HCT116 (cell line): ENCODE results near the gene SIVA1. TPM values are rescaled to one million over a fixed set of nuclear protein-coding genes. Genes with fewer than 3 reads are reported as not detected.

Experiments used
- ATAC-seq: fragments of 200-7000 bp; cut with Tn5 transposase; 2 replicates; pipeline ENCODE4 v1.9.1; 2020; ENCODE audit warnings: mild to moderate bottlenecking, moderate library complexity
- BruUV-seq: library from RNA; stranded (reverse); fragments of 400-500 nt; replicated peaks from 2 replicates; lab custom pipeline; 2021; lab: Mats Ljungman, UMichigan
- CTCF ChIA-PET: fragments of 300-600 bp; sonication (Branson Sonifier 250); formaldehyde crosslinking; loops from one replicate; lab custom pipeline; 2021; ENCODE audit warnings: antibody characterized with exemption; lab: Charles Lee
- POLR2A ChIA-PET: fragments of 300-600, 350-600 bp; sonication (Branson Sonifier 250); formaldehyde crosslinking; loops from one replicate; lab custom pipeline; 2021; ENCODE audit warnings: antibody characterized with exemption; lab: Charles Lee
- RAD21 ChIA-PET, 2 experiments: fragments of 300-600 bp; sonication (Branson Sonifier 250); formaldehyde crosslinking; loops; one replicate each; lab custom pipeline; 2023; ENCODE audit warnings: low total read pairs in 2 of 2; ENCODE audit not compliant: uncharacterized antibody in 2 of 2, unreplicated experiment in 2 of 2, low non-redundant PET in 1 of 2; lab: Charles Lee
- DNase-seq: peaks from one replicate; pipeline ENCODE4 v3.0.0-alpha.2; 2010; ENCODE audit warnings: low read depth, low spot score
- H2AFZ ChIP-seq: fragments of 200-600 bp; shearing (Covaris generic), sonication (generic); 2 replicates; pipeline ENCODE4 v1.6.1; 2017; ENCODE audit warnings: low read depth, mixed run types, mixed read lengths, antibody characterized with exemption, low read length; ENCODE audit not compliant: poor library complexity, severe bottlenecking
- H3K27ac ChIP-seq: 2 replicates; pipeline ENCODE4 v1.5.1; 2012; ENCODE audit warnings: low read depth, low read length
- H3K27me3 ChIP-seq: fragments of 200-600 bp; sonication (generic); 2 replicates; pipeline ENCODE4 v1.6.1; 2016; ENCODE audit warnings: mixed run types, low read length, mixed read lengths; ENCODE audit not compliant: insufficient read depth
- H3K36me3 ChIP-seq, 2 experiments: fragments of 200-500 bp in 1 of 2; fragments of 200-600 bp in 1 of 2; sonication (Bioruptor generic) in 1 of 2; sonication (generic) in 1 of 2; 2 replicates each; pipeline versions ENCODE4 v1.5.1 to v1.6.1; 2014 to 2016; ENCODE audit warnings: low read length in 2 of 2, inconsistent platforms in 1 of 2, mixed read lengths in 1 of 2, mixed run types in 1 of 2; ENCODE audit not compliant: insufficient read depth in 2 of 2, control insufficient read depth in 1 of 2
- H3K4me1 ChIP-seq, 2 experiments: fragments of 200-600 bp in 1 of 2; sonication (generic) in 1 of 2; 2 replicates each; pipeline versions ENCODE4 v1.5.1 to v1.6.1; 2012 to 2017; ENCODE audit warnings: low read length in 2 of 2, inconsistent platforms in 1 of 2, mild to moderate bottlenecking in 1 of 2, mixed read lengths in 1 of 2, mixed run types in 1 of 2, moderate library complexity in 1 of 2; ENCODE audit not compliant: insufficient read depth in 2 of 2, control insufficient read depth in 1 of 2
- H3K4me2 ChIP-seq: fragments of 200-600 bp; sonication (generic); 2 replicates; pipeline ENCODE4 v1.6.1; 2017; ENCODE audit warnings: mixed run types, low read length, mixed read lengths
- H3K4me3 ChIP-seq, 2 experiments: fragments of 200-600 bp in 1 of 2; sonication (generic) in 1 of 2; replicated peaks in 1 of 2; 2 replicates each; pipeline ENCODE4 v1.5.1; 2011 to 2016; ENCODE audit warnings: low read length in 2 of 2, control low read depth in 1 of 2, low read depth in 1 of 2, mild to moderate bottlenecking in 1 of 2, mixed read lengths in 1 of 2, mixed run types in 1 of 2
- H3K79me2 ChIP-seq: fragments of 200-600 bp; sonication (generic); 2 replicates; pipeline ENCODE4 v1.6.1; 2017; ENCODE audit warnings: mild to moderate bottlenecking, mixed run types, low read length, moderate library complexity, mixed read lengths; ENCODE audit not compliant: insufficient read depth
- H3K9ac ChIP-seq: fragments of 200-600 bp; sonication (generic); 2 replicates; pipeline ENCODE4 v1.6.1; 2016; ENCODE audit warnings: low read length, mixed read lengths
- H3K9me2 ChIP-seq: fragments of 200-600 bp; sonication (generic), shearing (Covaris generic); 2 replicates; pipeline ENCODE4 v1.6.1; 2017; ENCODE audit warnings: mixed run types, mild to moderate bottlenecking, moderate library complexity; ENCODE audit not compliant: insufficient read depth
- H3K9me3 ChIP-seq, 2 experiments: fragments of 200-500 bp in 1 of 2; fragments of 200-600 bp in 1 of 2; sonication (Bioruptor generic) in 1 of 2; sonication (generic) in 1 of 2; 2 replicates each; pipeline ENCODE4 v1.6.1; 2014 to 2017; ENCODE audit warnings: low read length in 2 of 2, mixed read lengths in 2 of 2, inconsistent platforms in 1 of 2, low read depth in 1 of 2, mild to moderate bottlenecking in 1 of 2, mixed run types in 1 of 2, moderate library complexity in 1 of 2; ENCODE audit not compliant: control insufficient read depth in 1 of 2, insufficient read depth in 1 of 2
- H4K20me1 ChIP-seq: fragments of 200-600 bp; sonication (generic), shearing (Covaris generic); 2 replicates; pipeline ENCODE4 v1.6.1; 2017; ENCODE audit warnings: mixed run types, mild to moderate bottlenecking, moderate library complexity; ENCODE audit not compliant: insufficient read depth
- ATF3 ChIP-seq: IDR thresholded peaks from 2 replicates; pipeline ENCODE4 v1.6.1; 2012
- CEBPB ChIP-seq: IDR thresholded peaks from 2 replicates; pipeline ENCODE4 v1.6.1; 2012; ENCODE audit warnings: low read depth
- EGR1 ChIP-seq: IDR thresholded peaks from 2 replicates; pipeline ENCODE4 v1.6.1; 2012; ENCODE audit warnings: low read depth
- ELF1 ChIP-seq: IDR thresholded peaks from 2 replicates; pipeline ENCODE4 v1.6.1; 2012; ENCODE audit warnings: low read depth, borderline replicate concordance
- EZH2 ChIP-seq: fragments of 200-600 bp; sonication (generic); IDR thresholded peaks from 2 replicates; pipeline ENCODE4 v1.6.1; 2017; ENCODE audit warnings: antibody characterized with exemption, mixed run types
- POLR2A ChIP-seq: IDR thresholded peaks from 2 replicates; pipeline ENCODE4 v1.7.0; 2011; ENCODE audit warnings: borderline replicate concordance; ENCODE audit not compliant: insufficient read depth, insufficient read length; ENCODE audit errors: extremely low read depth
- POLR2AphosphoS5 ChIP-seq: IDR thresholded peaks from 2 replicates; pipeline ENCODE4 v1.6.1; 2011; ENCODE audit warnings: mild to moderate bottlenecking, low read depth, low read length, moderate library complexity
- SIN3A ChIP-seq: IDR thresholded peaks from 2 replicates; pipeline ENCODE4 v1.6.1; 2012; ENCODE audit warnings: low read depth
- SP1 ChIP-seq: IDR thresholded peaks from 2 replicates; pipeline ENCODE4 v1.6.1; 2012; ENCODE audit warnings: low read depth
- SRF ChIP-seq: IDR thresholded peaks from 2 replicates; pipeline ENCODE4 v1.6.1; 2012; ENCODE audit warnings: low read depth
- ZFX ChIP-seq: fragments of 450-650 bp; IDR thresholded peaks from 2 replicates; pipeline ENCODE4 v1.6.1; 2017
- ZNF274 ChIP-seq: fragments of 200-500 bp; sonication (Bioruptor generic); IDR thresholded peaks from 2 replicates; pipeline ENCODE4 v1.6.1; 2014; ENCODE audit warnings: mild to moderate bottlenecking, low read depth, low read length, inconsistent platforms
- intact Hi-C: fragments of 100-400 bp; cut with micrococcal nuclease; formaldehyde crosslinking; loops from 2 replicates; pipeline ENCODE4 v1.10.0; 2022
- total RNA-seq: library from RNA; stranded (reverse); gene quantifications from one replicate; pipeline ENCODE4 v1.2.1, GENCODE V29; 2021; ENCODE audit not compliant: unreplicated experiment
- TF ChIP-seq, protein P1 (sequence below), 3 experiments: fragments of 200-600 bp in 1 of 3; sonication (generic) in 1 of 3; IDR thresholded peaks in 2 of 3; conservative IDR thresholded peaks in 1 of 3; 2 replicates each; pipeline ENCODE4 v1.5.1; 2012 to 2017; ENCODE audit warnings: low read depth in 2 of 3, low read length in 2 of 3, antibody characterized with exemption in 1 of 3, borderline replicate concordance in 1 of 3, control low read depth in 1 of 3, mild to moderate bottlenecking in 1 of 3, mixed read lengths in 1 of 3, mixed run types in 1 of 3, moderate library complexity in 1 of 3; ENCODE audit not compliant: insufficient read depth in 1 of 3
- TF ChIP-seq, protein P2 (sequence below): IDR thresholded peaks from 2 replicates; pipeline ENCODE4 v1.6.1; 2012; ENCODE audit warnings: low read depth

The SIVA1 gene
- total RNA-seq, 1 experiment from 2014 or later: 141 TPM

GRCh38 chr14:104732355-104732804 lies 20.6 kb upstream of the SIVA1 start:
- Histone ChIP-seq H4K20me1 (no peaks in the 10 kb centered on the region), H3K9ac (peak overlapping the region; percentile 16; the same call in 1 of the 2 replicates), H3K9me2 (no peaks in the 10 kb centered on the region), H3K79me2 (no peaks in the 10 kb centered on the region), H3K4me1 (peaks cover 18 to 19% of the 10 kb centered on the region in 2 experiments), H3K27me3 (no peaks in the 10 kb centered on the region), H3K36me3 (no peaks in the 10 kb centered on the region), H3K4me2 (peak overlapping the region; percentile 38), H3K27ac (peak overlapping the region; percentile 42; the same call in 1 of the 2 replicates), H3K4me3 (no peak overlapping the region)
- DNase-seq (no peak), ATAC-seq (peak; percentile 39)
- no TSS peak for BruUV-seq
- ChIA-PET POLR2A (no interaction called here), RAD21 (no interaction called here), CTCF (no interaction called here)
- TF ChIP-seq ATF3: no peak
- 0 out of 2 replicates have a peak, but pooled peaks have one; percentile 23 for TF ChIP-seq POLR2AphosphoS5
- TF ChIP-seq, all 23 proteins: peak for 1
- Histone ChIP-seq H2AFZ (no peak overlapping the region), H3K9me3 (no peaks in the 10 kb centered on the region)
- intact Hi-C loops: no loop called here

DNA sequence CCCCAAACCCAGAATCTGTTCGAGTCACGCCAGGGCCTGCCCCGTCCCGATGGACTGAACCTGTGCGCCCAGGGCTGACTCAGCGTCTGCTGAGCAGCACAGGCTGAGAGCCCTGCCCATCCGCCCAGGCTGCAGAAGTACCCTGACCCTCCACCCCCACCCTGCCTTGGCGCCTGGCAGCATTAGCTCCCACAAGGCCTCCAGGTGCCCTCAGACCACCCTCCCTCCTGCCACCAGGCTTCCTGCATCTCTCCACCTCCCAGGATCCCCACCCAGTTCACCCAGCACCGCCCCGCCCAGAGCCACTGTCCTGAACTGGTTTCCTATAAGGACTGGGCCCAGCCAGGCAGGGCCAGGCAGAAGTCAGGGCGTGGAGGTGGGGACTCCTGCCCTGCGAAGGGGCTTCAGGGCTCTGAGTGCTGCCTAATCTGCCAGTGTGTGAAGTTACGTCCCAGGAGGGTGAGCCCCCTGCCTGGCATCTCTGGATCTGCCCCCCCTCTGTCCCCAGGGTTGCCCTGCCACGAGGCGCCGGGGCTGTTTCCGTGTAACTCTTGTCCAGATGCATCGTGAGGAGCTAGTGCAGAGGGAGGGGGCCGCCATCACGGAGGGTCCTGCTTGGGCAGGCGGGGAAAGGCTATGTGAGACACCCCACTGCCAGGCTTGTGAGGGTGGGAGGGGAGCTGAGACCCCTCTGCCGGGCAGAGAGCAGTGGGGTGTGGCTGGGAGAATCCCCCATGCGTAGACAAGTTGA lies 19.8 kb upstream of the SIVA1 start:
- H3K27ac ChIP-seq: peak overlapping the region; percentile 42; the same call in 1 of the 2 replicates
- DNase-seq (no peak), ATAC-seq (peak; percentile 36; the same call in 1 of the 2 replicates)
- H3K36me3 ChIP-seq: no peaks in the 10 kb centered on the region
- ChIA-PET RAD21 (no interaction called here), POLR2A (no interaction called here), CTCF (no interaction called here)
- peak overlapping the region; percentile 16; the same call in 1 of the 2 replicates for H3K9ac ChIP-seq
- H4K20me1 ChIP-seq: no peaks in the 10 kb centered on the region
- intact Hi-C loops: no loop called here
- H3K9me3 ChIP-seq: no peaks in the 10 kb centered on the region
- BruUV-seq: no TSS peak
- H3K27me3 ChIP-seq: no peaks in the 10 kb centered on the region
- H3K4me1 ChIP-seq: peaks cover 18 to 19% of the 10 kb centered on the region in 2 experiments
- H3K79me2 ChIP-seq: no peaks in the 10 kb centered on the region
- H3K4me3 ChIP-seq: no peak overlapping the region
- no peak overlapping the region for H2AFZ ChIP-seq
- peak overlapping the region; percentile 38 for H3K4me2 ChIP-seq
- H3K9me2 ChIP-seq: no peaks in the 10 kb centered on the region
- TF ChIP-seq SRF: no peak
- no peak for TF ChIP-seq POLR2AphosphoS5
- TF ChIP-seq SP1: no peak
- TF ChIP-seq, protein P1, sequence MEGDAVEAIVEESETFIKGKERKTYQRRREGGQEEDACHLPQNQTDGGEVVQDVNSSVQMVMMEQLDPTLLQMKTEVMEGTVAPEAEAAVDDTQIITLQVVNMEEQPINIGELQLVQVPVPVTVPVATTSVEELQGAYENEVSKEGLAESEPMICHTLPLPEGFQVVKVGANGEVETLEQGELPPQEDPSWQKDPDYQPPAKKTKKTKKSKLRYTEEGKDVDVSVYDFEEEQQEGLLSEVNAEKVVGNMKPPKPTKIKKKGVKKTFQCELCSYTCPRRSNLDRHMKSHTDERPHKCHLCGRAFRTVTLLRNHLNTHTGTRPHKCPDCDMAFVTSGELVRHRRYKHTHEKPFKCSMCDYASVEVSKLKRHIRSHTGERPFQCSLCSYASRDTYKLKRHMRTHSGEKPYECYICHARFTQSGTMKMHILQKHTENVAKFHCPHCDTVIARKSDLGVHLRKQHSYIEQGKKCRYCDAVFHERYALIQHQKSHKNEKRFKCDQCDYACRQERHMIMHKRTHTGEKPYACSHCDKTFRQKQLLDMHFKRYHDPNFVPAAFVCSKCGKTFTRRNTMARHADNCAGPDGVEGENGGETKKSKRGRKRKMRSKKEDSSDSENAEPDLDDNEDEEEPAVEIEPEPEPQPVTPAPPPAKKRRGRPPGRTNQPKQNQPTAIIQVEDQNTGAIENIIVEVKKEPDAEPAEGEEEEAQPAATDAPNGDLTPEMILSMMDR (IDR thresholded peaks at IDR 0.05 in 2 of 3, conservative IDR thresholded peaks at IDR 0.05 in 1 of 3; ENCODE audit: borderline replicate concordance in 1 of 3, insufficient read depth in 1 of 3, low read depth in 2 of 3, low read length in 2 of 3): no peak
- TF ChIP-seq EZH2: no peak
- TF ChIP-seq SIN3A: no peak
- TF ChIP-seq CEBPB: no peak
- no peak for TF ChIP-seq ELF1
- no peak for TF ChIP-seq ZNF274
- TF ChIP-seq, protein P2, sequence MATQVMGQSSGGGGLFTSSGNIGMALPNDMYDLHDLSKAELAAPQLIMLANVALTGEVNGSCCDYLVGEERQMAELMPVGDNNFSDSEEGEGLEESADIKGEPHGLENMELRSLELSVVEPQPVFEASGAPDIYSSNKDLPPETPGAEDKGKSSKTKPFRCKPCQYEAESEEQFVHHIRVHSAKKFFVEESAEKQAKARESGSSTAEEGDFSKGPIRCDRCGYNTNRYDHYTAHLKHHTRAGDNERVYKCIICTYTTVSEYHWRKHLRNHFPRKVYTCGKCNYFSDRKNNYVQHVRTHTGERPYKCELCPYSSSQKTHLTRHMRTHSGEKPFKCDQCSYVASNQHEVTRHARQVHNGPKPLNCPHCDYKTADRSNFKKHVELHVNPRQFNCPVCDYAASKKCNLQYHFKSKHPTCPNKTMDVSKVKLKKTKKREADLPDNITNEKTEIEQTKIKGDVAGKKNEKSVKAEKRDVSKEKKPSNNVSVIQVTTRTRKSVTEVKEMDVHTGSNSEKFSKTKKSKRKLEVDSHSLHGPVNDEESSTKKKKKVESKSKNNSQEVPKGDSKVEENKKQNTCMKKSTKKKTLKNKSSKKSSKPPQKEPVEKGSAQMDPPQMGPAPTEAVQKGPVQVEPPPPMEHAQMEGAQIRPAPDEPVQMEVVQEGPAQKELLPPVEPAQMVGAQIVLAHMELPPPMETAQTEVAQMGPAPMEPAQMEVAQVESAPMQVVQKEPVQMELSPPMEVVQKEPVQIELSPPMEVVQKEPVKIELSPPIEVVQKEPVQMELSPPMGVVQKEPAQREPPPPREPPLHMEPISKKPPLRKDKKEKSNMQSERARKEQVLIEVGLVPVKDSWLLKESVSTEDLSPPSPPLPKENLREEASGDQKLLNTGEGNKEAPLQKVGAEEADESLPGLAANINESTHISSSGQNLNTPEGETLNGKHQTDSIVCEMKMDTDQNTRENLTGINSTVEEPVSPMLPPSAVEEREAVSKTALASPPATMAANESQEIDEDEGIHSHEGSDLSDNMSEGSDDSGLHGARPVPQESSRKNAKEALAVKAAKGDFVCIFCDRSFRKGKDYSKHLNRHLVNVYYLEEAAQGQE: no peak
- TF ChIP-seq ZFX: no peak
- TF ChIP-seq POLR2A: no peak
- TF ChIP-seq EGR1: no peak
